ES-I3 (cell line): ENCODE results near the gene ABHD12B.
"Not testable (repeated sequence)": the region's sequence is repeated elsewhere in the genome, so short reads cannot be mapped to it uniquely, and the experiment has no call there.

Experiments
- H3K36me3 ChIP-seq: 2 replicates; pipeline ENCODE4 v1.6.1; 2013; ENCODE audit warnings: mild to moderate bottlenecking, low read length, control low read depth, moderate library complexity; ENCODE audit not compliant: insufficient read depth
- H3K4me1 ChIP-seq: 2 replicates; pipeline ENCODE4 v1.6.1; 2013; ENCODE audit warnings: mild to moderate bottlenecking, control low read depth, low read length; ENCODE audit not compliant: insufficient read depth
- H3K9ac ChIP-seq: 2 replicates; pipeline ENCODE4 v1.6.1; 2013; ENCODE audit warnings: low read depth, mild to moderate bottlenecking, low read length, moderate library complexity
- H3K9me3 ChIP-seq: 2 replicates; pipeline ENCODE4 v1.6.1; 2013; ENCODE audit warnings: mild to moderate bottlenecking, low read length, moderate library complexity; ENCODE audit not compliant: control insufficient read depth, insufficient read depth

The ABHD12B gene

DNA sequence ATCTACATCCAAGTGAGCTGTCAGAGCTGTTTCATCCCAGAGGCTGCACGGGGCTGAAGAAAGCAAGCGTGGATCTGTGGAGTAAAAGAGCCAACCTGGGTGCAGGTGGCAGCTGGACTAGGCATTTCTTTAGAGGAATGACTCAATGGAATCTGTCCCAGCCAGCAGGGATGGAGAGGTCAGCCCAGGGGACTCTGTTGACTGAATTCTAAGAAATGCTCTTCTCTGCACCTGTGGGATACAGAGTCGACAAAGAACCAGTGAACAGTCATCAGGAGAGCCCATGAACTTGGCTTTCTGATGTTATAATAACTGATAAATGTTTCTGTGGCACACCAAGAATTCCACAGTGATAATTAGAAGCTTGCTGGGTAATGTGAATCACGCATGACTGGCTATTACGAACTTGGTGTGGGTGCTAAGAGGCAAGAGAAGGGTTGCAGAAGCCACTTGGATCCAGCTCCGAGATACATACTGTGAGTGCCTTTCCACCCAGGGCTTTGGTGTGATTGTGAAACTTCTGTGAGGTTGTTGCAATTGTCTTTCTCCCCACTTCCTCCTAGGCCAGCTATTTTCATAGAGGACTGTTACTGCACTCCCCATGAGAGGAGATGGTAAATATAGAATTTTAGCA, 56.3 kb downstream of the ABHD12B start:
- H3K9ac ChIP-seq: no peak overlapping the region
- H3K4me1 ChIP-seq: no peaks in the 10 kb centered on the region
- no peaks in the 10 kb centered on the region for H3K9me3 ChIP-seq
- peaks cover 14% of the 10 kb centered on the region for H3K36me3 ChIP-seq

DNA sequence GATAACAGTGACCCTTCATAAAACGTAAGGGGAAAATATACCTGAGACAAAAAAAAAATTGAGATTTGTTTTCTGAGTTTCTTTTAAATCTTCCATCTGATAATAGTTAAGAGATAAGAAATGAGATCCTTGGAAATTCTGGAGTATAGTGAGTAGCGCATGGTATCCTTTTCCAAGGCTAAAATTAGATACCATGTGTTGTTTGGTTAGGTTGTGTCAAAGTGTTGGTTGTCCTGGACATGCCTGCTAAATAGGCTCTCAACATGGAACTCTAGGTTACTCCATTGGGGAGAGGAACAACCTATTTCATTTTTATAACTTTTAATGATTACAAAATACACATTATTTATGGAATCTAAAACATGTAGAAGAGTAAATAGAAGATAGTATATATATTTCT, 57.7 kb downstream of the ABHD12B start:
- Histone ChIP-seq H3K36me3 (peaks cover 14% of the 10 kb centered on the region), H3K9me3 (no peaks in the 10 kb centered on the region), H3K9ac (no peak overlapping the region), H3K4me1 (no peaks in the 10 kb centered on the region)

DNA sequence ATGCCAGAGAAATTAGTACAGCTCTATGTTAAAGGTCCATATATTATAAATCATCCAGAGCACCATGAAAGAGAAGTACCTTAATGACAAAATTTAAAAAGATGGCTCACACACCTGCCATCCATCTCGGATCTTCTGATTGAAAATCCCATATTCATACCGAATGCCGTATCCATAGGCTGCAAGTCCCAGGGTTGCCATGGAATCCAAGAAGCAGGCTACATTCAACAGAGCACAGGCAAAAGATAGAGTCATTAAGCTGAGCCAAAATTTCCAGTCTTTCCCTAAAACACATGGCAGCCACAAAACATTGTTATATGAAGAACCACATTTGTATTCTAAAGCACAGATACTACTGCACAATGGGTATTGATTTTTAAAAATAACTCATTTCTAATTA, 59.7 kb downstream of the ABHD12B start:
- H3K4me1 ChIP-seq: no peaks in the 10 kb centered on the region
- H3K9me3 ChIP-seq: no peaks in the 10 kb centered on the region
- H3K36me3 ChIP-seq: peaks cover 10% of the 10 kb centered on the region; the same call in 1 of the 2 replicates
- H3K9ac ChIP-seq: no peak overlapping the region

DNA sequence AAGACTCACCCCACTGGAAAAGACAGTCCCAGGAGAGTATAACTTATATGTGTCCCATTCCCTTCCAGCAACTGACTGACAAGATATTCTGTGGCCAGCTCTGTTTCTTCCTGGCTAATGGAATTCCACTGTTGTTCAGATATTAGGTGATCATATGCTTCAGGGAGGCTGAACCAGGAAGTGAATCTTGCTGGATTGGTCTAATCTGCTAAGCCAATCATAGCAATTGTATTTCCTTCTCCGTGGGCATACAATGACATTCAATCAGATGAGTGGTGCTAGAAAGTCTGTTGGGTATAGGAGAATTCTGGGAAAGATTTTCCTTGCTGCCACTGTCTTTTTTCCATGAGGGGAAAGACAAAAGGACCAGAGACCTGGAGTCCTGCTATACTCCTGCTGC, 60.3 kb downstream of the ABHD12B start:
- no peak overlapping the region for H3K9ac ChIP-seq
- H3K4me1 ChIP-seq: no peaks in the 10 kb centered on the region
- peaks cover 10% of the 10 kb centered on the region; the same call in 1 of the 2 replicates for H3K36me3 ChIP-seq
- H3K9me3 ChIP-seq: no peaks in the 10 kb centered on the region

DNA sequence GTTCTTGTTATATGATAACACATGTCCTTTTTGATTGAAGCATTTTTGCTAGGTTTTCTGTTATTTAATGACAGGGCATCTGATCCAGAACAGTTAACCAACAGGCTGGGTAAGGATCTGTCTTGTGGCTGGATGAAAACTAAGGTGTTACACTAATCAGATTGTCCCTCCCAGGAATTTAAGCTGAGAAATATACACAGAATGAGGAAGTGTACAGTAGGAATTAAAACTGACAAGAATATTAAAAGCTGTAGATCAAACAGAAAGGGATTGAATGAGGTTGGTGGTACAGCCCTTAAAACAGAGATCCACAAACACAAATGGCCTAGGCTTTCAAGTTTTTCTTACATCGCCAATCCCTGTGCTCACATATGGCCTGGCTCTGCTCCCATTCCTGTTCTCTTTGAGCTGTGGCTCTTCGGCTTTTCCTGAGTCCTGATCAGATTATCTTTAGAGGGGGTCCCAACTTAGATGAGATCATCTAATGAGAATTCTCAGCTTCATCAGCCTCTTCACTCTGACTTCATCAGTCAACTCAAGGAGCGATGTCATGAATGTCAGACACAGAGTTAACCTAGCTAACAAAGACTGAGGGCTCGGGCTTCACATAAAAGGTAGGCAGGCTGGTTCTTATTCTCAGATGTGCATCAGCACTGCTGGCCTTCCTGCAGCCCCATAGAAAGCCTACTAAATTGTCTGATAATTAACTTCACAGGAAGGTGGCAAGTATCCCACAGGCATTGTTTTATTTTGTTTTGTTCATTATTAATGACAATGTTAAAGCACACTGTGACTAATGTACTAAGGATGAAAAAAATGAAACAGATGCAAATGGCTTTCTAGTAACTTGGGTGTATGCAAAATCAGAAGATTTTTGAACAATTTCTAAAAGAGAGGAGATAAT, 61.0 kb downstream of the ABHD12B start:
- H3K36me3 ChIP-seq: peaks cover 10% of the 10 kb centered on the region; the same call in 1 of the 2 replicates
- peaks cover 4% of the 10 kb centered on the region for H3K4me1 ChIP-seq
- H3K9me3 ChIP-seq: no peaks in the 10 kb centered on the region
- H3K9ac ChIP-seq: no peak overlapping the region

DNA sequence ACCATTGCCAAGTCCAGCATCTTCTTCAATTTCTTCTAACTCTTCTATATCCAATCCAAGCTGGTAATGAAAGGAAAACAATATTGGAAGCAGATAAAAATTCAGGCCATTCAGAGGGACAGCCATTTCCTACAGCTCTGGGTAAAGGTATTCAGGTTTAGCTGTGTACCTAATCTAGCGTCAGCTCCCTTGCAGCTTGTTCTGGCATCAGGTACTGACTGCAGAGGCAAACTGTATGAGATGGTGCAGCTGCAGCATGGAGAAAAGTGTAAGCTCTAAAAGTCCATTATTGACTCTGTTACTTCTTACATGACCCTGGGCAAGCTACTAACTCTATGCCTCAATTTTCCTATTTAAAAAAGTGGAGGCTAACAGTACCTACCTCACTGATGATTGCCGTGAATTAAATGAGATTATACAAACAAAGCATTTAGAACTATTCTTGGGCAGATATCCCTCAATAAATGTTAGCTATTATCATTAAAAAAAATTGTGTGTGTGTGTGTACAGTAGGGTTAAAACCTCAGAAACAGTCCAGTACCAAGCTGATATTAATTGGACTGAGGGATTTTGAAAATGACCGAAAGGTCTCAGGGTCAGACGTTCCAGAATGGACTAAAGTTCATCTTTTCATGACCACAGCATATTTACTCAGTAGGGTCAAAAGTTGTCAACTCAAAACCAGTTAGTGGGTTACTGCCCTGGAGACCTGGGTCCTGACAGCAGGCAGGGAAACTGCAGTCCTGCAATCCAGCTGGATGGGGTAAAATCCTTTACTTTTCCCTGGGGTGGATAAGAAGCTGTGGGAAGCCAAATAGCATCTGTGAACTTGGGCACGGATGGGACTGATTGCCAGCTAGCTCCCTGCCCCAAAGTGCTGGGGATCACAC, 63.5 kb downstream of the ABHD12B start:
- H3K9me3 ChIP-seq: no peaks in the 10 kb centered on the region
- 0 out of 2 replicates have a peak, but pooled peaks cover 2% of the 10 kb centered on the region for H3K36me3 ChIP-seq
- H3K4me1 ChIP-seq: peaks cover 4% of the 10 kb centered on the region
- H3K9ac ChIP-seq: no peak overlapping the region

DNA sequence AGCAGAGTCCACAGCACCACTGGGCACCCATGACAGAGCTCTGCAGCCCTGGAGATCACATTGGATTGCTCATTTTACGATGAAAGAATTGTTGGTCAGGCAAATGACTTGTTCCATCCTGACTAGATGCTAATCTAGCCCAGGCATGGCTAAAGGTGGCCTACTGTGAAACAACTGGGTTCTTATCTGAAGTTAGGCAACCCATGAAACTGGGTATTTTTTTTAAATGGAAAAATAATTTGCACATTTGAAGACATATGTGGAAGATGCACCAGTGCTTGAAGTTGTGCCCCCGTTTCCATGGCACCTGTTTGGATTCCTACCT, 64.1 kb downstream of the ABHD12B start:
- Histone ChIP-seq H3K9me3 (no peaks in the 10 kb centered on the region), H3K36me3 (0 out of 2 replicates have a peak, but pooled peaks cover 1% of the 10 kb centered on the region), H3K4me1 (peaks cover 4% of the 10 kb centered on the region), H3K9ac (no peak overlapping the region)

DNA sequence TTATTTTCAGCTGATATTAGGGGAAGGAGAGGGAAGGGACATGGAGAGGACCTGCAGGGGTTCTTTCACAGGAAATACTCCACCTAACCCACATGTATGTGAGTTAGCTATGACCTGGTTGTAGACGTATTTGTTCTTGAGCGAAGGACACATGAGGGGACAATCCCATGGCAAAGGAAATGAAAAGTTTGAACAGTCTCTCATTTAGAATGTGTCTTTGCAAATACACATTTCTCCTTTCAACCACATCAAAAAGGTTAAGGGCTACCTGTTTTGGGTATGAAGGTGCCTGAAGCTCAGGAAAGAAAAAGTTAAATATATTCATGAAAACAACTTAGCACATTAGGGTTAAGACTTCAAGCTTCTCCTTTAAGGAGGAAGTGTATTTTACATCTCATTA, 65.0 kb downstream of the ABHD12B start:
- H3K36me3 ChIP-seq: no peaks in the 10 kb centered on the region
- no peaks in the 10 kb centered on the region for H3K9me3 ChIP-seq
- H3K4me1 ChIP-seq: peaks cover 4% of the 10 kb centered on the region
- no peak overlapping the region for H3K9ac ChIP-seq

DNA sequence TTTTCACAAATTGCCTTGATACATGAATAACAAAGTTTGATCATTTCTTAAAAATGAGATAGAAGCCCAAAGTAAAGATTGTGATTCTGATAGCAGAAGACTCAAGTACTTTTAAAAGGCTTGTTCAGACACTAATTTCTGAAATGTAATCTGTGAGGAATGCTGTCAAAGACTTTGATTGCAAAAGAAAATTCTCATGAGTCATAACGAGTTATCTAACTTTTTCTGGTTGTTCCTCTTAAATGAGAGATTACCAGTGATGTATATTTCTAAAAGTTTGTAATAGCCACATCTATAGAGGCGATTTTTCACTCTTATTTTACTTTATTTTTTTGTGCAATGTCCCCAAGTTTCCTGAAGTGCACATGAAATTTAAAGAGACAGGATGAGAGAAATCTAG, 65.5 kb downstream of the ABHD12B start:
- H3K36me3 ChIP-seq: peaks cover 3% of the 10 kb centered on the region; the same call in 1 of the 2 replicates
- H3K4me1 ChIP-seq: peaks cover 4% of the 10 kb centered on the region
- H3K9me3 ChIP-seq: no peaks in the 10 kb centered on the region
- no peak overlapping the region for H3K9ac ChIP-seq

DNA sequence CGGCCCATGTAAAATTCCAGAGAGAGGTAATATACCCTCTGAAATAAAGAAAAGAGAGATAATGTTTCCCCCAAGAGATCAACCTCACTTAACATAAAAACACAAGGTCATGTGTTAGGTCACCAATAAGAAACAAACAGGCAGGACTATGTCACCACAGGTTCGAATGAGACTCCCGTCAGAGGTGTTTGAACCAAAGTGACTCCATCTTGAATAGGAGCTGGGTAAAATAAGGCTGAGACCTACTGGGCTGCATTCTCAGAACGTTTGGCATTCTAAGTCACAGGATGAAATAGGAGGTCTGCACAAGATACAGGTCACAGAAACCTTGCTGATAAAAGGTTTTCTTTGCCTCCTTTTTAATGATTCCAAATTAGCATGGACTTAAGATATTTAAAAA, 65.9 kb downstream of the ABHD12B start:
- Histone ChIP-seq H3K9ac (no peak overlapping the region), H3K36me3 (peaks cover 4% of the 10 kb centered on the region; the same call in 1 of the 2 replicates), H3K4me1 (peaks cover 4% of the 10 kb centered on the region), H3K9me3 (no peaks in the 10 kb centered on the region)

DNA sequence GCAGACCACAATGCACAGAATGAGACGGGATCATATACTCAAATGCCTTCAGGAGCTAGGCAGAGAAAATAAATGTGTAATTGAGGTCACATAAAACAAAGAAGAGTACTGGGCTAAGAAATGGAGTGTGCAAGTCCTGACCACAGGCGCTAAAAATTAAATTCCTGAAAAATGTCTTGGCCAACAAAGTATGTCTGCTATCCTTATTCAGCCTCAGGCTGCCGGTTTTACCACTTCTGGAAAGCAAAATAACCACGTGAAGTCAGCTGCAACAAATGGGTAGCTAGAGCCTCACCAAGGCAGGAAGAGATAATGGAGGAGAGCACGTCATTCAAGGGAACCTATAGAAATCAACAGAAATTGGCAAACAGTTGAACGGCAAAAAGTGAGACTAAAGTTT, 69.3 kb downstream of the ABHD12B start:
- Histone ChIP-seq H3K36me3 (peaks cover 4% of the 10 kb centered on the region; the same call in 1 of the 2 replicates), H3K9me3 (no peaks in the 10 kb centered on the region), H3K4me1 (peaks cover 4% of the 10 kb centered on the region), H3K9ac (no peak overlapping the region)

DNA sequence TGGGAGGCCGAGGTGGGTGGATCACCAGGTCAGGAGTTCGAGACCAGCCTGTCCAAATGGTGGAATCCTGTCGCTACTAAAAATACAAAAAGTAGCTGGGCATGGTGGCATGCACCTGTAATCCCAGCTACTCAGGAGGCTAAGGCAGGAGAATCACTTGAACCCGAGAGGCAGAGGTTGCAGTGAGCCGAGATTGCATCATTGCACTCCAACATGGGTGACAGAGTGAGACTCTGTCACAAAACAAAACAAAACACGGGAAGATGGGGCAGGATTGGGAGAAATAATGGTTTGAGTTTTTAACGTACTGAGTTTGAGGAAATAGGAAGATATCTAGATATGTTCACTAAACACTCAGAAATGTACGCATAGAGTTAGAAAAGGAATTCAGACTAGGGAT, 69.8 kb downstream of the ABHD12B start:
- H3K9ac ChIP-seq, H3K9me3 ChIP-seq, H3K36me3 ChIP-seq, H3K4me1 ChIP-seq: not testable (repeated sequence)

DNA sequence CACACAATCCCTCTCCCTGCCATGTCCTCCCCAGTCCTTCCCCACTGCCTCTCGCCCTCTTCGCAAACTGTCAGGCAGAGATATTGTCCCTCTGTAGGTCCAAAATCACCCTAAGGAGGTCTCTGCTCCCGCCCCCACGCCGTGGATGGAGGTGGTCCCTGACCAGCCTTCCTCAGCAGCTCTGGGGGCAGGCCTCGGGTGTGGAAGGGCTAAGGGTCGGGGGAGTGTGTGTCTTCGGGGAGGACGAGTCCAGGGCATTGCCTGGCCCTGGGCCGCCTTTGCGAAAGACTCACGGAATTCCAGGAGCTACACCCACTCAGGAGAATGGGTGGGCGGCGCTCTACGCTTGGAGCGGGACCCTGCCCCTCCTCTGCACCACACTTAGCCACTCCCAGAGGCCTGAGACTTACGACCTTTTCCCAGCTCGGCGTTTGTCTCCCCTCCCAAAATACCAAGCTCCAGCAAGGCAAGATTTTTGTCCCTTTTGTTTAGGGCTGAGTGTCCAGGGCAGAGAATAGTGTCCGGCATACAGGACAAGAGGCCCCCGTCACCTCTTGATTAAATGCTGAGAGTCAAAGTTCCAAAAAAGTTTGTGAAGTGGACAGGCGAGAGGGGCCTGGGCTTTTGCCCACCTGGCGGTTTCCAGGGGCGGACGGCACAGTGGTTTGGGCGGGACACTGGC, 71.5 kb downstream of the ABHD12B start:
- H3K4me1 ChIP-seq: no peaks in the 10 kb centered on the region
- H3K36me3 ChIP-seq: peaks cover 4% of the 10 kb centered on the region; the same call in 1 of the 2 replicates
- peak overlapping the region; percentile 74 for H3K9ac ChIP-seq
- no peaks in the 10 kb centered on the region for H3K9me3 ChIP-seq
